Right renal cortex interstitium (tissue), 3 donors: ENCODE measurements around the gene KIF4A. TPM values are rescaled to one million over a fixed set of nuclear protein-coding genes. Genes with fewer than 3 reads are reported as not detected.
A peak's percentile ranks its signal among the peaks of the same experiment; 100 is the strongest.
"Not testable (repeated sequence)": the region's sequence is repeated elsewhere in the genome, so short reads cannot be mapped to it uniquely, and the experiment has no call there.

Experiments used
- DNase-seq, 3 donors: peaks; one replicate each; pipeline ENCODE4 v3.0.0-alpha.2; 2013; ENCODE audit warnings: low read depth in 3 of 3, low spot score in 2 of 3
- polyA plus RNA-seq, 3 donors: library from polyadenylated mRNA; unstranded; fragments of 120-200 nt; gene quantifications; one replicate each; pipeline ENCODE4 v1.2.1, GENCODE V29; 2013; ENCODE audit not compliant: insufficient read length in 3 of 3

The KIF4A gene
- polyA plus RNA-seq, 3 donors = 17.6 to 20.1 (median 18.2) TPM

DNA sequence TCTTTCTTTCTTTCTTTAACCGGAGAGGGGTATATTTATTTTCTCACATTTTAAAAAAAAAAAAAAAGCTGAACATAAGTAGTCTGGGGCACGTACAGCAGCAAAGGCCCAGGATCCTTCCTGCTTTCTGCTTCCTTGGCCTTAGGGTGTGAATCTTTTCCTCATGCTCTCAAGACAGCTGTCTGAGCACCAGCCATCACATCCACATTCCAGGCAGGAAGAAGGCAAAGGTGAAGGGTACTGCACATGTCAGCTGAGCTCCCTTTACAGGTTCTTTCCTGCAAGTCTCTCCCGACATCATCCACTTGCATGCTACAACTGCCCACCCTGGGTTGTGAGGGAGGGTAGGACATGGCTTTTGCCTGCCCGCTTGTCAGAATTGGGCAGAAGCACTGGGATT is 69.6 kb downstream of the KIF4A start:
- DNase-seq = no peak

DNA sequence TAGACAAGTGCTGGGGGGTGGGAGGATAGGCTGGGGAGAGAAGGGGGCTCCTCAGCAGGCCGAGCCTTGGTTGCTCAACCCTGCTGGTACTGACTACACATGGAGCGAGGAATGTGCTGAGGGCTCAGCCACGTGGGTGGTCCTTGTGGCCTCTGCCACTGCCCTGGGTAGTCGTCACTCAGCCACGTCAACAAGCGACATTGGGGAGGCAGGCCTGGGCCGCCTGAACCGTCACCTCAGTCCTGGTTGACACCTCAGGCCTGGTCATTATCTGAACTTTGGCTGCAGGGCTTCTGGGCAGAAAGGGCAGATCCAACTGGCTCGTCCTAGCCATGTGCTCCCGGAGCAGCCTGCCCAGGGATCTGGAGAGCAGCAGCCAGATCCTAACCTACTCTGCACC is 70.5 kb downstream of the KIF4A start:
- DNase-seq = no peak

- not testable (repeated sequence) for DNase-seq
These were observed 78.8 kb downstream of the KIF4A start for GRCh38 chrX:70368731-70369130.

DNA sequence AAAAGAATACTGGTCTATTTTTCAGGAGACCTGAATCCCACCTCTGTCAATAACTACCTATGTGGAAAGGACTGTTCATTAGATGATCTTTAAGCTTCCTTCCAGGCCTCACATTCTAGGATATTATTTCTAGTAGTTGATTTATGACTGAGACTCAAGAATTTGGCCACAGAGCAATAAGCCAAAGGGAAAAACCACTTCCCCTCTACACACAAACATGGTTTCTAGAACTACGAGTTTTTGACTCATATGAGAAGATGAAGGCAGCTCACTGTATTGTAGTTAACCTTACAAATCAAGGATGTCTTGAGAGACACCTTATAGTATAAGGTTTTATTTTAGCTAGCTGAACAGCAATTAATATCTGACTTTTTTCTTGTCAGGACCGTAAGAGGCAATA is 96.3 kb downstream of the KIF4A start:
- no peak for DNase-seq

DNA sequence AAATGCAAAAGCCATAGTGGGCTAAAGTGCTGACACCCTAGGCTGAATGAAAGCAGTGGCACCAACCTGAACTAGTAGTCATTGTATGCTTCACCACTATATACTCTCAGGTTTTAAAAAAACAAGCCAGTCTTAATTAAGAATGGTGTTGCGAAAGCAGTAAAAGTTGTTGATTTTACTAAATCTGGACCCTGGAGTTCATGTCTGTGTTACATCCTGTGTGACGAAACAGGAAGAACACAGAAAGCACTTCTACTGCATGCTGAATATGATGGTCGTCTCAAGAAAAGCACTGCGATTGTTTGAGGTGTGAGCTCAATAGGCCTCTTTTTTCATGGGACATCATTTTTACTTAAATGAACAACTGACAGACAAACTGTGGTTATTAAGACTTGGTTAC is 109.0 kb downstream of the KIF4A start:
- DNase-seq = no peak

DNA sequence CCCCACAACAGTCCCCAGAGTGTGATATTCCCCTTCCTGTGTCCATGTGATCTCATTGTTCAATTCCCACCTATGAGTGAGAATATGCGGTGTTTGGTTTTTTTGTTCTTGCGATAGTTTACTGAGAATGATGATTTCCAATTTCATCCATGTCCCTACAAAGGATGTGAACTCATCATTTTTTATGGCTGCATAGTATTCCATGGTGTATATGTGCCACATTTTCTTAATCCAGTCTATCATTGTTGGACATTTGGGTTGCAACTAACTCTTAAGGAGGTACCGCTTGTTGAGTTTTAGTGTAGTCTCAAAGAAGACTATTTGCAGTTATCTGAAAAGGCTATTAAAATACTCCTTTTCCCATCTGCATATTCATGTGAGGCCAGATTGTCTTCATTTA is 110.3 kb downstream of the KIF4A start:
- not testable (repeated sequence) for DNase-seq

DNA sequence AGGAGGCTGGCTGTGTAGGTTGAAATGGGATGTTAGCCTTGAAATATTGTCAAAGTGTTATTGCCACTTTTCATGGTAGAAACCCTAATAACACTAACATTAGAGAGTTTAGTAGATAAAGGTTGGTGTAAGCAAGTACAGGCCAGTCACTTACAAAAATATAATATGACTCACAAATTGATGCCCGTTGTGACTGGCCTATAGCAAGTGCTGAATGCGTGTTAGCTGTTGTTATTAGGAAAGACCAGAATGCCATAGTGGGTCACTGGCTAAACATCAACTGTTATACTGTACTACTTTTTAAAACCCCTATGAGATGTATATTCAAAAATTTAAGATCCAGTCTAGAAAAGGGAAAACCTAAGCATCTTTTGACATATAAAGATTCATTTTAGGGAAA is 112.8 kb downstream of the KIF4A start:
- no peak for DNase-seq

DNA sequence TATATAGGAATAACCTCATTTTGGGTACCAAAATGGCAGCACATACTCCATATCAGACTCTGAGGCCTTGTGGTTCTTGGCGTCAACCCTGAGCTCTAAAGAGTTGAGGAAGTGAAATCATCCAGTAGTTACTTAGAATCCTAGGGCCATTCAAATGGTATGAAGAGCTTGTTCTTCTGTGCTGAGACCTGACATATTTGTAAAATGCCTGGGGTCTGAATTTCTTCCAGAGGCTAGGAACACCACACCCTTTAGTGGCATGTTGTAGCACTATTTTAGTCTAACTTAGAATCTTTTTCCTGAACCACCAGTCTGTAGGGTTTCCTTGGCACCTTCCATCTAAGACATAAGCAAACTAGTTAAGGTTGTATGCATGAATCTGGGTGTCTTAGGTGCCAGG is 115.1 kb downstream of the KIF4A start:
- DNase-seq = no peak

DNA sequence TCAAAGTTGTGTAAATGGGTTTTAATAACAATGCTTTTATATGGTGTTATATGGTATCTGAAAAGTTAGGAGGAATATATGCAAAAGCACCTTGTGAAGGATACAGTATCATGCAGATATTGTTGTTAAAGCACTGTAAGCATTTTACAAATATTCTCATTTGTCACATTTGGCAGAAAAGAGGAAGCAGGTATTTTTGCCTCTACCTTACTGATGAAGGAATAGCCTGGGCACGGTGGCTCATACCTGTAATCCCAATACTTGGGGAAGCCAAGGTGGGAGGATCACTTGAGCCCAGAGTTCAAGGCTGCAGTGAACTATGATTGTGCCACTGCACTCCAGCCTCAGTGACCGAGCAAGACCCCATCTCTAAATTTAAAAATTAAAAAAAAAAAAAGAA is 121.0 kb downstream of the KIF4A start:
- DNase-seq = no peak

- DNase-seq = no peak
These were observed 121.6 kb downstream of the KIF4A start for GRCh38 chrX:70411475-70411874.

GRCh38 chrX:70421618-70422017 is 131.7 kb downstream of the KIF4A start:
- DNase-seq = no peak

- peak in 1 of 3 donors; percentile 41 for DNase-seq
These were observed 133.0 kb downstream of the KIF4A start, which contains the start of gene GDPD2 for GRCh38 chrX:70422851-70423341. TSS of gene GDPD2 (plus strand) at chrX:70423314. CDS start at chrX:70424985, 1,671 bp downstream.

DNA sequence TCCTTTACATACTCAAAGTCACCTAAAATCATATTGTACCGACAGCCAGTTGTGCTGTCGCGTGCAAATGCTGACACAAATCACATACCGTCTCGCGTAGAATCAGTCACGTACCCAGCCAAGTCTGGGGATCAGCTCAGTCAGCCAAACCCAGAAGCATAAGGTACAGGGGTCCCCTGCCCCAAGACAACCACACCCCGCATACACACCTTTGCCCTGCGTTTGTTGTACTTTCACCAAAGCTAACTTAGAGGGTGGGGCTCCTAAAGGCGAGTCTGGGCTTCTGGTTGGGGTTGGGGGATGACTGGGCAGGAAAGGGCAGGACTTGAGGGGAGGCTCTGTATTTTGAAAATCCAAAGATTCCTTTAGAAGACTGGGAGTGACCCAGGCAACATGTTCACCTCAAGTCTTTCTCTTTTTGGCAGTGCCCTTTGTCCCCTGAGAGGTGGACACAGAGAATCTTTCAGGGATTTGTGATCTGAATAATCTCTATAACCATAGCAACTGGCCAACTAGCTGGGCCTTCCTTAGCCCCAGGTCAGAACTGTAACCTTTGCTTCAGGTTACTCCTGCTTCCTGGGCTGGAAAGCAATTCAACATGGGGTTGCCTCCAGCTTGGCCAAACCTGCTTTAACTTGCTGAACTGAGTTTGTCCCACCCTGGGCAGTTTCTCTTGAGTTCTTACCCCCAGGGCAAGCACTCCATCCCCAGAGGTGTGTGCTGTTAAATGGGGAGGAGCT is 134.2 kb downstream of the KIF4A start:
- no peak for DNase-seq

DNA sequence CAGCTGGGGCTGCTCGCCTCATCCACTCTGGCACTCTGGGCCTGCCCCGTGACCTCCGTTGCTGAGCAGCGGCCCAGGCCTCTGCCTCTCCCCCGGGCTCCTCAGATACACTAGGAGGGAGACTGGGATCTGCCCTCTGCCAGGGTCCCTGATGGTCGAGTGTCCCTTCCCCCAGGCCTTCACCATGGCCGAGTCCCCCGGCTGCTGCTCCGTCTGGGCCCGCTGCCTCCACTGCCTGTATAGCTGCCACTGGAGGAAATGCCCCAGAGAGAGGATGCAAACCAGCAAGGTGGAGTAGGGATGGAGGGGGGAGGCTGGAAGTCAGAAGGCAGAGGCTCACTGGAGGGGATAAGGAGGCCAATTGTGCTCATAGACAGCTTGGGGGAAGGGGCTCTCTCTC is 134.9 kb downstream of the KIF4A start:
- no peak for DNase-seq

DNA sequence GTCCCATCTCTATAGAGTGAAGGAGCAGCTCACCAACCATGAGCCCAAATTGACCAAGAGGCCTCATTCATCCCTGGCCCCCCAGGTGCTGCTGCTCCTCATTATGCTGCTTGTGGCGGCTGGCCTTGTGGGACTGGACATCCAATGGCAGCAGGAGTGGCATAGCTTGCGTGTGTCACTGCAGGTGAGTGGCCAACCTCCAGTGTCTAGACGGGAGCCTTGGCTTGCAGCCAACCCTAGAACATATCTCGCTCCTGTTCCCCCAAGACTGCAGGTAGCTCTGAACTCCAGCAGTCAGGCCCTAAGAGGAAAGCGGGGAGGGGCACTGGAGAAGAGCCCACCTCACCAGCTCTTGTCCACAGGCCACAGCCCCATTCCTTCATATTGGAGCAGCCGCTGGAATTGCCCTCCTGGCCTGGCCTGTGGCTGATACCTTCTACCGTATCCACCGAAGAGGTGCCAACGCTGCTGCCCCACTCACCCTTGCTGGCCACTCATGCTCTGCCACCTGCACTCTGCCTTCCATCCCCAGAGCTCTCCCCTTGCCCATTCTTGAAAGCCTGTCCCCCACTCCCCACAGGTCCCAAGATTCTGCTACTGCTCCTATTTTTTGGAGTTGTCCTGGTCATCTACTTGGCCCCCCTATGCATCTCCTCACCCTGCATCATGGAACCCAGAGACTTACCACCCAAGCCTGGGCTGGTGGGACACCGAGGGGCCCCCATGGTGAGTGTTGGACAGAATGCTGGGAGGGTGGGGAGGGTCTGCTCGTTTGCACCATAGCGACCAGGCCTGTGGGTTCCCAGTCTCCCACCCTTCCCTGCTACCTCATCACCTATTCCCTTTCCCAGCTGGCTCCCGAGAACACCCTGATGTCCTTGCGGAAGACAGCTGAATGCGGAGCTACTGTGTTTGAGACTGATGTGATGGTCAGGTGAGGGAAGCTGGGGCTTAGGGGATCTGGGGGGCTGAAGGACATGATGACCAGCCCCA is 136.7 kb downstream of the KIF4A start:
- no peak for DNase-seq

- no peak for DNase-seq
These were observed 137.5 kb downstream of the KIF4A start for GRCh38 chrX:70427365-70427764.

DNA sequence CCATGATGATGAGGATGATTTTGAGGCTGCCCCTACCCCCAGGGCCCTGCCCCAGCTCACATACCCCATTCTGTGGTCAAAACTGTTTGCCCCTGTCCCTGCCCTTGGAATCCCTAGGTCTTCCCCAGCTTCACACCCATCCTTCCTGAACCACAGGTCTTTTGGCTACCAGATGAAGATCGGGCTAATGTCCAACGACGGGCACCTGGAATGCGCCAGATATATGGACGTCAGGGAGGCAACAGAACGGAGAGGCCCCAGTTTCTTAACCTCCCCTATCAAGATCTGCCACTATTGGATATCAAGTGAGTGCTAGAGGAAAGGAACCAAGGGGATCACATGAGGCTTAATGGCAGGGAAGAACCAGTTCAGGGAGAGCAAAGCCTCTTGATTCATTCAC is 139.9 kb downstream of the KIF4A start:
- no peak for DNase-seq

GRCh38 chrX:70432936-70433847 is 143.3 kb downstream of the KIF4A start:
- no peak for DNase-seq

DNA sequence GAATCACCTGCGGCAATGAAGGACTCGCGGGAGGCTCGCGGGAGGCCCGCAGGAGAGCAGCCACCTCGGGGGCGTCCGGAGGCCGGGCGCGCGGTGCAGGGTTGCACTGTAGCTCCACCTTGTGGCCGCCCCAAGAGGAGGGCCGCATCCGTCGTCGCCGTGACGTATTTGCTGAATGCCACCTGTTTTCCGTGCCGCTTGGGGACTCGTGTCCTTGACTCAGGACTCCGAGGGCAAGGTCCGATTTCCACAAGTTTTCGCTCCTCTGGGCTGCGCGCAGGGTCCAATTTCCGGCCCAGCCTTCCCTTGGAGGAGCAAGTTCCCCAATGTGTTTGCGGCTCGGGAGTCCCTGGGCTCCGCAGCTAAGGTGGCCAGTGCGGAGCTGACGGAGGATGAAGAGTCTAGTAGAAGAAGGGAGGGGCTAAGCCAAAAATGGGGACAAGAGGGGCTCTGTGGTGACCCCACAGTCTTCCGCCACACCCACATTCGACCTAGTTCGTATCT is 144.0 kb downstream of the KIF4A start:
- DNase-seq = no peak

- no peak for DNase-seq
These were observed 144.5 kb downstream of the KIF4A start for GRCh38 chrX:70434352-70434866.
